ENCODE data around the gene TRAF3. TPM values are rescaled to one million over a fixed set of nuclear protein-coding genes. Genes with fewer than 3 reads are reported as not detected.

The TRAF3 gene
- total RNA-seq, 1 donor: 19.5 TPM

- Histone ChIP-seq H2AFZ (ENCODE audit: low read length) (no peak overlapping the region), H3K27ac (ENCODE audit: low read depth, low read length) (no peak overlapping the region), H3K9me3 (ENCODE audit: low read depth, low read length) (no peaks in the 10 kb centered on the region), H3K79me2 (ENCODE audit: insufficient read depth, low read length) (peaks cover 80% of the 10 kb centered on the region), H4K20me1 (ENCODE audit: insufficient read depth, low read length) (peaks cover 40% of the 10 kb centered on the region), H3K27me3 (ENCODE audit: insufficient read depth, low read length) (no peaks in the 10 kb centered on the region), H3K4me1 (ENCODE audit: insufficient read depth, low read length) (no peaks in the 10 kb centered on the region), H3K4me3 (ENCODE audit: insufficient read depth, low read length) (no peak overlapping the region), H3K36me3 (ENCODE audit: insufficient read depth, low read length) (peaks cover 2% of the 10 kb centered on the region), H3K4me2 (ENCODE audit: insufficient read depth, low read length) (no peak overlapping the region)
- no peak for DNase-seq (ENCODE audit: insufficient read length, low spot score, missing footprints)
- TF ChIP-seq CTCF (IDR thresholded peaks at IDR 0.05; ENCODE audit: extremely low read depth, low read depth, low read length): no peak
Observed at GRCh38 chr14:102811971-102812370, 34.7 kb downstream of the TRAF3 start.

- H3K4me1 ChIP-seq (ENCODE audit: insufficient read depth, low read length): no peaks in the 10 kb centered on the region
- H4K20me1 ChIP-seq (ENCODE audit: insufficient read depth, low read length): peaks cover 38% of the 10 kb centered on the region
- no peak overlapping the region for H3K27ac ChIP-seq (ENCODE audit: low read depth, low read length)
- no peaks in the 10 kb centered on the region for H3K9me3 ChIP-seq (ENCODE audit: low read depth, low read length)
- peaks cover 2% of the 10 kb centered on the region for H3K36me3 ChIP-seq (ENCODE audit: insufficient read depth, low read length)
- H3K4me2 ChIP-seq (ENCODE audit: insufficient read depth, low read length): no peak overlapping the region
- H2AFZ ChIP-seq (ENCODE audit: low read length): no peak overlapping the region
- DNase-seq (ENCODE audit: insufficient read length, low spot score, missing footprints): no peak
- no peaks in the 10 kb centered on the region for H3K27me3 ChIP-seq (ENCODE audit: insufficient read depth, low read length)
- peaks cover 78% of the 10 kb centered on the region for H3K79me2 ChIP-seq (ENCODE audit: insufficient read depth, low read length)
- H3K4me3 ChIP-seq (ENCODE audit: insufficient read depth, low read length): no peak overlapping the region
- no peak for TF ChIP-seq CTCF (IDR thresholded peaks at IDR 0.05; ENCODE audit: extremely low read depth, low read depth, low read length)
Observed at GRCh38 chr14:102813691-102814090, 36.4 kb downstream of the TRAF3 start.

GRCh38 chr14:102817318-102817717 lies 40.1 kb downstream of the TRAF3 start:
- DNase-seq (ENCODE audit: insufficient read length, low spot score, missing footprints): no peak
- Histone ChIP-seq H3K4me1 (ENCODE audit: insufficient read depth, low read length) (peaks cover 3% of the 10 kb centered on the region), H3K9me3 (ENCODE audit: low read depth, low read length) (no peaks in the 10 kb centered on the region), H3K36me3 (ENCODE audit: insufficient read depth, low read length) (no peaks in the 10 kb centered on the region), H3K79me2 (ENCODE audit: insufficient read depth, low read length) (peaks cover 76% of the 10 kb centered on the region), H4K20me1 (ENCODE audit: insufficient read depth, low read length) (peaks cover 41% of the 10 kb centered on the region), H3K4me3 (ENCODE audit: insufficient read depth, low read length) (no peak overlapping the region), H2AFZ (ENCODE audit: low read length) (no peak overlapping the region), H3K27ac (ENCODE audit: low read depth, low read length) (no peak overlapping the region), H3K4me2 (ENCODE audit: insufficient read depth, low read length) (no peak overlapping the region), H3K27me3 (ENCODE audit: insufficient read depth, low read length) (no peaks in the 10 kb centered on the region)
- no peak for TF ChIP-seq CTCF (IDR thresholded peaks at IDR 0.05; ENCODE audit: extremely low read depth, low read depth, low read length)

- no peak overlapping the region for H3K4me3 ChIP-seq (ENCODE audit: insufficient read depth, low read length)
- H3K4me2 ChIP-seq (ENCODE audit: insufficient read depth, low read length): no peak overlapping the region
- peaks cover 3% of the 10 kb centered on the region for H3K4me1 ChIP-seq (ENCODE audit: insufficient read depth, low read length)
- H4K20me1 ChIP-seq (ENCODE audit: insufficient read depth, low read length): peaks cover 44% of the 10 kb centered on the region
- no peak for TF ChIP-seq CTCF (IDR thresholded peaks at IDR 0.05; ENCODE audit: extremely low read depth, low read depth, low read length)
- H3K27ac ChIP-seq (ENCODE audit: low read depth, low read length): no peak overlapping the region
- H3K79me2 ChIP-seq (ENCODE audit: insufficient read depth, low read length): peaks cover 82% of the 10 kb centered on the region
- H3K27me3 ChIP-seq (ENCODE audit: insufficient read depth, low read length): no peaks in the 10 kb centered on the region
- no peaks in the 10 kb centered on the region for H3K9me3 ChIP-seq (ENCODE audit: low read depth, low read length)
- H2AFZ ChIP-seq (ENCODE audit: low read length): no peak overlapping the region
- no peaks in the 10 kb centered on the region for H3K36me3 ChIP-seq (ENCODE audit: insufficient read depth, low read length)
- DNase-seq (ENCODE audit: insufficient read length, low spot score, missing footprints): no peak
Observed at GRCh38 chr14:102817942-102818940, 41.0 kb downstream of the TRAF3 start.
